Measurements from ENCODE around the gene DCLK1.

The DCLK1 gene

GRCh38 chr13:35957996-35958395, 173.2 kb downstream of the DCLK1 start:
- H3K27me3 Mint-ChIP-seq: no peaks in the 10 kb centered on the region
- H3K4me1 Mint-ChIP-seq: no peaks in the 10 kb centered on the region
- ATAC-seq: peak; percentile 46
- no peaks in the 10 kb centered on the region for H3K36me3 Mint-ChIP-seq (ENCODE audit: low read depth)
- H3K9me3 Mint-ChIP-seq: no peaks in the 10 kb centered on the region
- H3K27ac Mint-ChIP-seq: no peak overlapping the region
- H3K4me3 Mint-ChIP-seq: no peak overlapping the region
- DNase-seq: no peak

GRCh38 chr13:35957241-35957731, 173.9 kb downstream of the DCLK1 start:
- Mint-ChIP-seq H3K4me1 (no peaks in the 10 kb centered on the region), H3K27me3 (no peaks in the 10 kb centered on the region), H3K9me3 (no peaks in the 10 kb centered on the region), H3K27ac (no peak overlapping the region), H3K4me3 (no peak overlapping the region), H3K36me3 (ENCODE audit: low read depth) (no peaks in the 10 kb centered on the region)
- DNase-seq: no peak
- ATAC-seq: no peak

DNA sequence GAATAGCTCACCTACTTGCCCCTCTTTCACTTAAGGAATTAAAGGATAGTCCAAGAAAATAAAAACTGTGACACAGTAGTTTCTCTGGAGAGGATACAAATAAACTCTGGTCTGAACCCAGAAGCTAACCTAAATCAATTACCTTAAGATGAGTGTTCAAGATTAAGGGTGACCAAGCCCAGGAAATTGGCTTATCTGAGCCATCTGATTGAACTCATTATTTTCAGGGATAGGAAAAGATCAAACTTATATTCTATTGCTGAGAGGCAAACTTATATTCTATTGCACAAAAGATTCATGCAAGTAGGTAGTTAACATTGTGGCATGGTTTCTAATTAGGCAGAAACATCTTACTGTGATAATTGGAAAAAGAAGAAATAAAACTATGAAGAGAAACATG, 175.1 kb downstream of the DCLK1 start:
- Mint-ChIP-seq H3K4me3 (no peak overlapping the region), H3K27ac (no peak overlapping the region), H3K36me3 (ENCODE audit: low read depth) (no peaks in the 10 kb centered on the region), H3K27me3 (no peaks in the 10 kb centered on the region), H3K4me1 (no peaks in the 10 kb centered on the region), H3K9me3 (no peaks in the 10 kb centered on the region)
- ATAC-seq: no peak
- no peak for DNase-seq

DNA sequence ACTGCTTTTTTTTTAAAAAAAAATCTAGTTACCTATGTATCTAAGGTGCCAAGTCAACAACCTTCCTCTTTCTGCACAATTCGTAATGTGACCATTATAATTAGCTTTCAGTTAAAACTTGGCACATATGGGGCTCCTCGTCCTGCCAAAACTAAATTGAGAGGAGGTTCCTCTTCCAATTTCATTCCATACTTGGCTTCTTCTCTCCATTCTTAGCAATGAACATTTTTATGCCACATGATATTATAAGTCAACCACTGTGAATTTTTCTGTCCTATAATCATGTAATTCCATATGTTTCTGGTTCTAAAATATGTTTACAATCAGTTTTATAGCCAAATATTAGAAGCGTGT, 177.0 kb downstream of the DCLK1 start:
- H3K36me3 Mint-ChIP-seq (ENCODE audit: low read depth): no peaks in the 10 kb centered on the region
- no peak overlapping the region for H3K27ac Mint-ChIP-seq
- ATAC-seq (no peak), DNase-seq (no peak)
- H3K4me1 Mint-ChIP-seq: no peaks in the 10 kb centered on the region
- no peaks in the 10 kb centered on the region for H3K9me3 Mint-ChIP-seq
- no peak overlapping the region for H3K4me3 Mint-ChIP-seq
- H3K27me3 Mint-ChIP-seq: no peaks in the 10 kb centered on the region

DNA sequence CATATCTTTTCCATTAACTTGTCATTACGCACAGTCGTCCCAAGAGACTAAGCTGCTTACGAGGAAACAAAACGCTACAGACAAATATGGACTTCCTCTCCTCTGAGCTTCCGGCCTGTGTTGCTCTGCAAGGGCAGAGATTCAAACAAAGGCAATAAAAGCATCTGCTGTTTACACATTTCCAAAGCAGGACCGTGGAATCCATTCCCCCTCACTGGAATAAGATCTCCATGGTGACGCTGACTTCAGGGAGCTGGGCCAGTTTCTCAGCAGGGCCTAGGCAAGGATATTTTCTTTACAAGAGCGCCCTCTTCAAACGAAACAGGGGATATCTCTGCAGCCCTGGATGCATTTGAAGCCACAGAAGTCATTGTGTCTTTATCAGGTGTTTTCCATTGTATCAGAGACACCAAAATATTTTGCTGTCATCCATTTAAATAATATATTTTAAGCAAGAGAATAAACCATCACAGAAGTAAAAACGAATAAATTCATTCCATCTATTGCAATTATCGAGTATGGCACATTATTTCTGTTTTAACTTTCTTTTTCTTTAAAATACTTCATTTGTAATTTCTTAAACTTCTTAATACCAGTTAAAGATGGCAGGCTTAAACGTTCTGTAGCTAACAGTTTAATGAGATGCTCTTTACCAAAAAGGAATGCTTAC, 177.5 kb downstream of the DCLK1 start:
- Mint-ChIP-seq H3K36me3 (ENCODE audit: low read depth) (no peaks in the 10 kb centered on the region), H3K27ac (no peak overlapping the region), H3K4me1 (no peaks in the 10 kb centered on the region), H3K9me3 (no peaks in the 10 kb centered on the region), H3K4me3 (no peak overlapping the region), H3K27me3 (no peaks in the 10 kb centered on the region)
- ATAC-seq: no peak
- DNase-seq: no peak

DNA sequence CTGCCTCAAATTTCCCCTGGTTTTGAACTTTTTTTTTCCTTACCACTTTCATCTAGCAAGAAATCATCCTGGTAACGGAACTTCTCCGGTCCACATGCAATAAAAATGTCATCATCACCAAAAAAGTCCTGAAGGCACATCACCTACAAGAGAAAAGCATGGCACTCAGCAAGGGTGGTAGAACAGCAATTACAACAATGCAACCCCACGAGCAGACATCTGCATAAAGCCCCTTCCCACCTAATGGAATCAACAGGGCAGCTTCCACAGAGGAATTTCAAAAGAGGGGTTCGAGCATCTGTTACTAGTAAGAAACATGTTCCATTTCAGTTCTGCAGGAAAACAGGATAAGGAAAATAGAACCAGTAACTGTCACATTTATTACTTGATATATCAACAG, 183.9 kb downstream of the DCLK1 start:
- DNase-seq: no peak
- Mint-ChIP-seq H3K36me3 (ENCODE audit: low read depth) (no peaks in the 10 kb centered on the region), H3K9me3 (peaks cover 9% of the 10 kb centered on the region)

DNA sequence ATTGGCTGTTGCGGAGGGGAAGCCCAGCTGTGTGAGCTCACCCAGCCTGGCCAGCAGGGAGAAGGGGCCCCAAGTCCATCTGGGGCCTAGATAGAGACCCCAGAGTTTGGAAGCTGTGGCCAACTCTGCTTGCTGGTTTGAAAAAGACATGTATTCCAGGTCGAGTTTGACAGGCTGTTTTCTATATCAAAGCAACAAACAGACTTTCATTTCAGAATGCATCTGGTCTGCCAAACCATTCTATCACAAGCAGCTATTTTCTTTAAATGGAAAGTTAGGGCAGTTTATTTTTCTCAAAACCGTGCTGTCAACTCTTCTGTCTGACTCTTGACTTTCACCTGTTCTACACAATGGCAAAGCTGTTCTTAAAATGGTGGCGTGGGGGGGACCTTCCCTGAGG, 185.8 kb downstream of the DCLK1 start:
- no peak overlapping the region for H3K4me3 Mint-ChIP-seq
- no peak overlapping the region for H3K27ac Mint-ChIP-seq

More for the DNA sequence above, 183.9 kb downstream of the DCLK1 start:
- H3K27ac Mint-ChIP-seq: no peak overlapping the region
- ATAC-seq: no peak
- H3K4me3 Mint-ChIP-seq: no peak overlapping the region
- no peaks in the 10 kb centered on the region for H3K27me3 Mint-ChIP-seq
- no peaks in the 10 kb centered on the region for H3K4me1 Mint-ChIP-seq

DNA sequence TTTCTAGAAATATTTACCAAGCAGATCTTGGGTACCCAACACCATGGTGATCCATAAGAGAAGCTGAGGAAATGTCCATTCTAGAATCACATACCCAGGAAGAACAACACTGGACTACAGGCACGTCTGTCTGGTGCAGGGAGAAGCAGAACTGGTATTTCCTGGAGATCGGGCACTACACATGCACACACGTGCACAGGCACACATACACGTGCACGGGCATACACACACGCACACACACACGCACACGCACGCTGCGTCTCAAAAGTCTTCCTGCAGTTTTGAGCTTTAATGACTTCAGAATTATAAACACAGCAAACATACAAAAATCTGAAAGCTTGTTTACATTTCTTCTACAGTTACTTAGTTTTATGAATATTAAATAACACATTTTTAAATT, 189.8 kb downstream of the DCLK1 start:
- H3K36me3 Mint-ChIP-seq (ENCODE audit: low read depth): no peaks in the 10 kb centered on the region
- ATAC-seq (no peak), DNase-seq (no peak)
- peaks cover 12% of the 10 kb centered on the region for H3K9me3 Mint-ChIP-seq
- H3K4me1 Mint-ChIP-seq: no peaks in the 10 kb centered on the region
- H3K4me3 Mint-ChIP-seq: no peak overlapping the region
- H3K27me3 Mint-ChIP-seq: no peaks in the 10 kb centered on the region
- no peak overlapping the region for H3K27ac Mint-ChIP-seq

More for the DNA sequence above, 185.8 kb downstream of the DCLK1 start:
- H3K36me3 Mint-ChIP-seq (ENCODE audit: low read depth): no peaks in the 10 kb centered on the region
- DNase-seq: no peak
- H3K4me1 Mint-ChIP-seq: no peaks in the 10 kb centered on the region
- ATAC-seq: no peak
- H3K27me3 Mint-ChIP-seq: no peaks in the 10 kb centered on the region
- peaks cover 9% of the 10 kb centered on the region for H3K9me3 Mint-ChIP-seq

- no peak overlapping the region for H3K4me3 Mint-ChIP-seq
- H3K36me3 Mint-ChIP-seq (ENCODE audit: low read depth): no peaks in the 10 kb centered on the region
- no peak overlapping the region for H3K27ac Mint-ChIP-seq
- no peaks in the 10 kb centered on the region for H3K27me3 Mint-ChIP-seq
- no peaks in the 10 kb centered on the region for H3K4me1 Mint-ChIP-seq
- DNase-seq (no peak), ATAC-seq (no peak)
- H3K9me3 Mint-ChIP-seq: peaks cover 12% of the 10 kb centered on the region
Observed at GRCh38 chr13:35940734-35941133, 190.4 kb downstream of the DCLK1 start.

DNA sequence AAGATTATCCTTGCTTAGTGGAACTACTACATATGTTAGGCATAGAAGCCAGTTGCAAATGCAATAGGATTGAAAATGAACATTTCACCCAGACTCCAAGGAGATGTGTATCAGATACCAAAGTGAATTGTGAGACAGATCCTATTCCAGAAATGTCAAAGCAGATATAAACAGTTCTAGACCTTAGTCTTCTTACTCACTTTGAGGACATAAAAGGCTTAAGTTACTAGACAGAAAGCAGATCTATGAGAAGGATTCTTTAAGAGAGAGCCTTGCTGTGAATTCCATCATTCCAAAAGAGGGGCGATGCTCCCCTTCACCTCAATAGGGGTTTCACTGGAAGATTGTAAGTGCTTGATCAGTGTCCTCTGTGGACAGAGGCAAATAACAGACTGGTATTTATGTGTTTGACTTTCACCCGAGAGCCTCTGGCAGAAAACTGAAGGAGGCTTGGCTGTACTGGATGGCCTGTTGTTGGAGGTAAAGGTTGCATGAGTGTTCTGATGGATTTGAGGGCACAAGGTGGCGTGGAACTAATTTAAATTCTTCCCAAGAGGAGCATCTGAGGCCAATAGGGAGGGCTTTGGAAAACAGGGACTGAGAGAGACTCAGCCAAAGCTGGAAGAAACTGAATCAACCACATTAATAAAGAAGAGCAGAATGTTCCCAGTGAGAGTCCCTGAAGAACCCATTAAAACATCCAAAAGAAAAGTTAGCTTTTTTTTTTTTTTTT, 194.8 kb downstream of the DCLK1 start:
- H3K36me3 Mint-ChIP-seq (ENCODE audit: low read depth): no peaks in the 10 kb centered on the region
- peaks cover 19% of the 10 kb centered on the region for H3K9me3 Mint-ChIP-seq
- H3K27me3 Mint-ChIP-seq: peaks cover 8% of the 10 kb centered on the region
- DNase-seq (no peak), ATAC-seq (no peak)
- no peak overlapping the region for H3K27ac Mint-ChIP-seq
- H3K4me1 Mint-ChIP-seq: no peaks in the 10 kb centered on the region
- H3K4me3 Mint-ChIP-seq: no peak overlapping the region

GRCh38 chr13:35930665-35931631, 200.2 kb downstream of the DCLK1 start:
- H3K9me3 Mint-ChIP-seq: peaks cover 17% of the 10 kb centered on the region
- H3K27ac Mint-ChIP-seq: no peak overlapping the region
- no peaks in the 10 kb centered on the region for H3K4me1 Mint-ChIP-seq
- no peaks in the 10 kb centered on the region for H3K36me3 Mint-ChIP-seq (ENCODE audit: low read depth)
- DNase-seq (no peak), ATAC-seq (no peak)
- H3K27me3 Mint-ChIP-seq: peaks cover 8% of the 10 kb centered on the region
- no peak overlapping the region for H3K4me3 Mint-ChIP-seq

- Mint-ChIP-seq H3K36me3 (ENCODE audit: low read depth) (no peaks in the 10 kb centered on the region), H3K4me3 (no peak overlapping the region), H3K9me3 (peaks cover 8% of the 10 kb centered on the region), H3K27ac (no peak overlapping the region), H3K4me1 (no peaks in the 10 kb centered on the region), H3K27me3 (no peaks in the 10 kb centered on the region)
- DNase-seq: no peak
- ATAC-seq: no peak
Observed at GRCh38 chr13:35927567-35928021, 203.6 kb downstream of the DCLK1 start.

DNA sequence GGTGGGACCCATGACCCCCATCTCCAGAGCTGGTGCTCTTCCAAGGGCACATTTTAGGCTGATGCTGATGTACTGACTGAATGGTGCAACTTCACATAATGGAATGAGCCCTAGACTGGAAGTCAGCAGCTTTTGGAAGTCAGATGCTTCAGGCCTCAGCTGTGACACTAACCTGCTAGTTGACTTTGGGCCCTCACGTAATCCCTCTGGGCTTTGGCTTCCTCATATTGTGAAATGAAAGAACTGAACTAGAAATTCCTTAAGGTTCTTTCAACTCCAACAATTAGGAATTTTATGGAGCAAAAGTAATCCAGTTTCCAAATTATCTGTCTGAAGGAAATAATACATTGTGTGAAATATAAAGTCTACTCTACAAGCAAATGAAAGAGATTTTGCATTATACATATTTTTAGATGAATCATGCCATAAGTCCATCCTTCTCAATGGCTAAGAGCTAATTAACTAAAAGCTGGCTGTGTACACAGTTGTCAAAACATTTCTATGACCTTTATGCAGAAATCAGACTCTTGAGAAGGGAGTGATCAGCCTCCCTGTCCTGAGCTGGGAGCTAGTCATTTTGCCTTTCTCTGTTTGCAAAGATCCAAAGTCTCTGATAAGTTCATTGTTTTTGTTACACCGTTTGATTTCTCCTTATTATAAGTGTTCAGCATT, 204.2 kb downstream of the DCLK1 start:
- Mint-ChIP-seq H3K9me3 (peaks cover 3% of the 10 kb centered on the region), H3K4me1 (no peaks in the 10 kb centered on the region), H3K27me3 (no peaks in the 10 kb centered on the region), H3K27ac (no peak overlapping the region), H3K4me3 (no peak overlapping the region), H3K36me3 (ENCODE audit: low read depth) (no peaks in the 10 kb centered on the region)
- DNase-seq (no peak), ATAC-seq (no peak)

GRCh38 chr13:35925669-35926068, 205.5 kb downstream of the DCLK1 start:
- H3K4me1 Mint-ChIP-seq: no peaks in the 10 kb centered on the region
- DNase-seq: no peak
- H3K9me3 Mint-ChIP-seq: peaks cover 3% of the 10 kb centered on the region
- H3K36me3 Mint-ChIP-seq (ENCODE audit: low read depth): no peaks in the 10 kb centered on the region
- H3K27me3 Mint-ChIP-seq: no peaks in the 10 kb centered on the region
- no peak for ATAC-seq
- H3K4me3 Mint-ChIP-seq: no peak overlapping the region
- no peak overlapping the region for H3K27ac Mint-ChIP-seq
